Stimulated activated CD8-positive, alpha-beta memory T cell treated with anti-CD3 and anti-CD28 coated beads, Interleukin-15, amount 100 ng/mL, for 48 hours (primary cell): ENCODE results near the gene GRK5.

Source experiments
- DNase-seq, 2 donors: peaks; one replicate each; pipeline ENCODE4 v3.0.0-alpha.2; 2020; ENCODE audit warnings: low read depth in 2 of 2

The GRK5 gene

GRCh38 chr10:119198438-119198837 lies 8.9 kb upstream of the GRK5 start:
- no peak for DNase-seq

GRCh38 chr10:119199231-119199992 lies 8.0 kb upstream of the GRK5 start:
- no peak for DNase-seq

GRCh38 chr10:119201233-119201632 lies 6.1 kb upstream of the GRK5 start:
- no peak for DNase-seq

GRCh38 chr10:119203006-119203405 lies 4.4 kb upstream of the GRK5 start:
- no peak for DNase-seq

GRCh38 chr10:119205894-119206602 lies 1.3 kb upstream of the GRK5 start:
- DNase-seq, result peak in 1 of 2 donors; percentile 30

- DNase-seq, result peak; percentile 58 to 67
Observed at GRCh38 chr10:119206603-119207365, 587 bp upstream of the GRK5 start.

GRCh38 chr10:119207713-119208552 lies 562 bp downstream of the GRK5 start:
- no peak for DNase-seq

GRCh38 chr10:119208553-119208940 lies 1.2 kb downstream of the GRK5 start:
- DNase-seq, result no peak

- peak in 1 of 2 donors; percentile 61 for DNase-seq
Observed at GRCh38 chr10:119209035-119209735, 1.8 kb downstream of the GRK5 start.

- no peak for DNase-seq
Observed at GRCh38 chr10:119209736-119210355, 2.5 kb downstream of the GRK5 start.

- no peak for DNase-seq
Observed at GRCh38 chr10:119210633-119211032, 3.3 kb downstream of the GRK5 start.

- no peak for DNase-seq
Observed at GRCh38 chr10:119211176-119211575, 3.8 kb downstream of the GRK5 start.

- no peak for DNase-seq
Observed at GRCh38 chr10:119211625-119212441, 4.5 kb downstream of the GRK5 start.

GRCh38 chr10:119215371-119215770 lies 8.0 kb downstream of the GRK5 start:
- no peak for DNase-seq

- DNase-seq, result no peak
Observed at GRCh38 chr10:119216127-119216526, 8.8 kb downstream of the GRK5 start.

GRCh38 chr10:119217401-119217800 lies 10.0 kb downstream of the GRK5 start:
- DNase-seq, result no peak

- DNase-seq, result no peak
Observed at GRCh38 chr10:119217991-119218490, 10.7 kb downstream of the GRK5 start.

- no peak for DNase-seq
Observed at GRCh38 chr10:119219871-119220270, 12.5 kb downstream of the GRK5 start.

- no peak for DNase-seq
Observed at GRCh38 chr10:119221201-119221600, 13.8 kb downstream of the GRK5 start.
